H1 (cell line): ENCODE results near the gene LIPC. TPM values are rescaled to one million over a fixed set of nuclear protein-coding genes. Genes with fewer than 3 reads are reported as not detected.

Experiments
- CTCF ChIA-PET: fragments of 300-600 bp; sonication (Branson Sonifier 250); formaldehyde crosslinking; loops from one replicate; lab custom pipeline; 2021; ENCODE audit not compliant: partially characterized antibody; lab: Charles Lee
- POLR2A ChIA-PET: fragments of 300-600 bp; sonication (Branson Sonifier 250); formaldehyde crosslinking; loops from one replicate; lab custom pipeline; 2021; ENCODE audit warnings: inconsistent platforms; ENCODE audit not compliant: partially characterized antibody; lab: Charles Lee
- DNase-seq, 2 experiments: peaks; one replicate each; pipeline versions ENCODE4 v3.0.0 to v3.0.0-alpha.2; 2010 to 2022; ENCODE audit warnings: low spot score in 2 of 2, low read depth in 1 of 2, mixed read lengths in 1 of 2
- FAIRE-seq: peaks from 2 replicates; lab custom pipeline; 2011; peaks lifted over from hg19 to GRCh38; lab: Jason Lieb, UNC
- H2AFZ ChIP-seq: 2 replicates; pipeline ENCODE4 v1.8.1; 2012; ENCODE audit warnings: low read length, inconsistent platforms
- H2AK5ac ChIP-seq: 2 replicates; pipeline ENCODE4 v1.6.1; 2013; ENCODE audit warnings: low read depth, low read length
- H2BK120ac ChIP-seq: replicated peaks from 2 replicates; pipeline ENCODE3; 2013; ENCODE audit warnings: low read depth, low read length, inconsistent platforms
- H2BK12ac ChIP-seq: 2 replicates; pipeline ENCODE4 v1.6.1; 2013; ENCODE audit warnings: low read depth, low read length
- H2BK15ac ChIP-seq: 2 replicates; pipeline ENCODE4 v1.6.1; 2013; ENCODE audit warnings: low read length
- H2BK20ac ChIP-seq: 2 replicates; pipeline ENCODE4 v1.6.1; 2013; ENCODE audit warnings: low read length
- H2BK5ac ChIP-seq: 2 replicates; pipeline ENCODE4 v1.6.1; 2013; ENCODE audit warnings: low read depth, low read length
- H3K14ac ChIP-seq: 2 replicates; pipeline ENCODE4 v1.6.1; 2013; ENCODE audit warnings: inconsistent platforms; ENCODE audit not compliant: insufficient read length
- H3K18ac ChIP-seq: 2 replicates; pipeline ENCODE4 v1.6.1; 2013; ENCODE audit warnings: low read length; ENCODE audit errors: extremely low read depth
- H3K23ac ChIP-seq: 2 replicates; pipeline ENCODE4 v1.6.1; 2013; ENCODE audit warnings: inconsistent platforms; ENCODE audit not compliant: insufficient read length
- H3K23me2 ChIP-seq: 2 replicates; pipeline ENCODE4 v1.6.1; 2013; ENCODE audit warnings: low read depth, low read length
- H3K27ac ChIP-seq: 2 replicates; pipeline ENCODE4 v1.6.1; 2011; ENCODE audit warnings: low read depth, low read length, inconsistent platforms
- H3K27me3 ChIP-seq, 4 experiments: replicated peaks in 1 of 4; 1 replicate in 1 of 4; 2 replicates in 3 of 4; pipeline versions ENCODE4 v1.6.1 to v1.8.1; 2011 to 2013; ENCODE audit warnings: low read length in 3 of 4, mild to moderate bottlenecking in 3 of 4, inconsistent platforms in 2 of 4, mixed read lengths in 2 of 4, moderate library complexity in 1 of 4; ENCODE audit not compliant: control insufficient read depth in 3 of 4, insufficient read depth in 3 of 4; ENCODE audit errors: extremely low read depth in 1 of 4
- H3K36me3 ChIP-seq, 4 experiments: 2 replicates each; pipeline versions ENCODE4 v1.6.1 to v1.8.1; 2011 to 2013; ENCODE audit warnings: mild to moderate bottlenecking in 4 of 4, low read length in 3 of 4, moderate library complexity in 2 of 4, control low read depth in 1 of 4, inconsistent platforms in 1 of 4; ENCODE audit not compliant: insufficient read depth in 4 of 4, control insufficient read depth in 2 of 4
- H3K4ac ChIP-seq: replicated peaks from 2 replicates; pipeline ENCODE3; 2013; ENCODE audit warnings: low read length, low read depth, mixed read lengths, inconsistent platforms; ENCODE audit not compliant: insufficient read length
- H3K4me1 ChIP-seq, 4 experiments: replicated peaks in 1 of 4; 1 replicate in 1 of 4; 2 replicates in 3 of 4; pipeline versions ENCODE4 v1.6.1 to v1.8.1; 2011 to 2013; ENCODE audit warnings: low read length in 3 of 4, inconsistent platforms in 2 of 4, mixed read lengths in 1 of 4; ENCODE audit not compliant: insufficient read depth in 4 of 4, control insufficient read depth in 3 of 4
- H3K4me2 ChIP-seq, 2 experiments: 2 replicates each; pipeline versions ENCODE4 v1.6.1 to v1.8.1; 2011 to 2013; ENCODE audit warnings: low read depth in 2 of 2, low read length in 2 of 2, control low read depth in 1 of 2, inconsistent platforms in 1 of 2, mild to moderate bottlenecking in 1 of 2; ENCODE audit not compliant: insufficient read depth in 1 of 2
- H3K4me3 ChIP-seq, 4 experiments: fragments of 200-600, 300-600 bp in 1 of 4; sonication (generic), shearing (Covaris generic), sonication (Bioruptor Twin) in 1 of 4; 2 replicates each; pipeline versions ENCODE4 v1.5.1 to v1.8.1; 2011 to 2016; ENCODE audit warnings: low read length in 4 of 4, low read depth in 3 of 4, control low read depth in 2 of 4, inconsistent platforms in 2 of 4, mild to moderate bottlenecking in 2 of 4, mixed read lengths in 1 of 4, moderate library complexity in 1 of 4; ENCODE audit not compliant: insufficient read depth in 2 of 4; ENCODE audit errors: extremely low read depth in 1 of 4
- H3K56ac ChIP-seq: replicated peaks from 2 replicates; pipeline ENCODE3; 2013; ENCODE audit warnings: low read depth, mild to moderate bottlenecking, mixed read lengths, low read length, inconsistent platforms; ENCODE audit not compliant: insufficient read length
- H3K79me1 ChIP-seq: 2 replicates; pipeline ENCODE4 v1.6.1; 2013; ENCODE audit warnings: low read depth, low read length, control low read depth
- H3K79me2 ChIP-seq, 2 experiments: 2 replicates each; pipeline versions ENCODE4 v1.6.1 to v1.8.1; 2012 to 2013; ENCODE audit warnings: low read length in 2 of 2, mild to moderate bottlenecking in 2 of 2, inconsistent platforms in 1 of 2; ENCODE audit not compliant: insufficient read depth in 2 of 2, control insufficient read depth in 1 of 2
- H3K9ac ChIP-seq, 4 experiments: replicated peaks in 1 of 4; 1 replicate in 1 of 4; 2 replicates in 3 of 4; pipeline versions ENCODE4 v1.6.1 to v1.8.1; 2011 to 2013; ENCODE audit warnings: low read depth in 3 of 4, low read length in 3 of 4, control low read depth in 2 of 4, mild to moderate bottlenecking in 2 of 4, moderate library complexity in 2 of 4, inconsistent platforms in 1 of 4; ENCODE audit errors: extremely low read depth in 1 of 4
- H3K9me3 ChIP-seq, 2 experiments: 2 replicates each; pipeline versions ENCODE4 v1.6.1 to v1.8.1; 2012 to 2013; ENCODE audit warnings: mild to moderate bottlenecking in 2 of 2, moderate library complexity in 2 of 2, control low read depth in 1 of 2, inconsistent platforms in 1 of 2, low read depth in 1 of 2, low read length in 1 of 2, mixed read lengths in 1 of 2; ENCODE audit not compliant: insufficient read depth in 2 of 2
- H4K20me1 ChIP-seq, 2 experiments: replicated peaks in 1 of 2; 2 replicates each; pipeline versions ENCODE3 to v1.8.1; 2011 to 2013; ENCODE audit warnings: inconsistent platforms in 2 of 2, low read length in 2 of 2, mild to moderate bottlenecking in 1 of 2; ENCODE audit not compliant: insufficient read depth in 2 of 2, control insufficient read depth in 1 of 2
- H4K5ac ChIP-seq: 2 replicates; pipeline ENCODE4 v1.6.1; 2013; ENCODE audit warnings: low read length, low read depth, mixed read lengths, inconsistent platforms; ENCODE audit not compliant: insufficient read length
- H4K8ac ChIP-seq: 2 replicates; pipeline ENCODE4 v1.8.0; 2013; ENCODE audit warnings: mild to moderate bottlenecking, moderate library complexity, low read length, inconsistent platforms; ENCODE audit not compliant: insufficient read depth; ENCODE audit errors: extremely low read depth
- H4K91ac ChIP-seq: replicated peaks from 2 replicates; pipeline ENCODE3; 2013; ENCODE audit warnings: low read length, mixed read lengths, inconsistent platforms; ENCODE audit not compliant: insufficient read length
- CBX5 ChIP-seq: fragments of 300-800, 300-1000 bp; sonication (generic); IDR thresholded peaks from 2 replicates; pipeline ENCODE4 v1.7.1; 2016; ENCODE audit warnings: antibody characterized with exemption, low read length, low read depth
- PHF8 ChIP-seq: fragments of 200-600 bp; sonication (generic); conservative IDR thresholded peaks from 2 replicates; pipeline ENCODE4 v1.7.1; 2012; ENCODE audit warnings: low read depth, mild to moderate bottlenecking, inconsistent platforms, low read length, moderate library complexity
- POU5F1 ChIP-seq: IDR thresholded peaks from 2 replicates; pipeline ENCODE4 v1.6.1; 2011; ENCODE audit warnings: low read depth, mild to moderate bottlenecking, low read length, moderate library complexity
- SIRT6 ChIP-seq: IDR thresholded peaks from one replicate; pipeline ENCODE4 v1.7.1; 2012; ENCODE audit warnings: low read length, inconsistent platforms
- WGBS, 2 experiments: shearing (Covaris generic) in 1 of 2; methylation state at CpG; one replicate each; pipeline versions ENCODE4 v1.1.6 to v1.1.7; 2013 to 2015; ENCODE audit warnings: low lambda C conversion rate in 2 of 2, mixed read lengths in 2 of 2, inconsistent platforms in 1 of 2, low coverage in 1 of 2, missing lambda C conversion rate in 1 of 2; ENCODE audit not compliant: insufficient replicate concordance in 2 of 2, insufficient coverage in 1 of 2, insufficient read length in 1 of 2; ENCODE audit errors: extremely low coverage in 1 of 2, missing lambda C conversion rate in 1 of 2; 5-methylcytosine and 5-hydroxymethylcytosine counted together
- polyA plus RNA-seq, 7 experiments: library from polyadenylated mRNA; depleted of rRNA in 3 of 7; stranded (reverse) in 5 of 7; unstranded in 2 of 7; fragments of >200 nt in 5 of 7; fragments of 200-250 nt in 2 of 7; gene quantifications; 1 replicate in 5 of 7; 2 replicates in 1 of 7; 4 replicates in 1 of 7; pipeline versions ENCODE4 v1.2.1 to v1.2.3, GENCODE V29; 2011 to 2013; ENCODE audit warnings: missing spikeins in 2 of 7, mixed read lengths in 2 of 7
- total RNA-seq: library from RNA; stranded (reverse); fragmentation: NEBNext Ultra II Directional; extraction: Animal tissue kit (Norgen Biotek cat#: 25700); gene quantifications from 2 replicates; pipeline ENCODE4 v1.2.1, GENCODE V29; 2021

The LIPC gene
- total and polyA plus RNA-seq, 2 of the 8 experiments (the other 6 are each of a cell fraction or from before 2014, with no cell fraction given) = not detected

DNA sequence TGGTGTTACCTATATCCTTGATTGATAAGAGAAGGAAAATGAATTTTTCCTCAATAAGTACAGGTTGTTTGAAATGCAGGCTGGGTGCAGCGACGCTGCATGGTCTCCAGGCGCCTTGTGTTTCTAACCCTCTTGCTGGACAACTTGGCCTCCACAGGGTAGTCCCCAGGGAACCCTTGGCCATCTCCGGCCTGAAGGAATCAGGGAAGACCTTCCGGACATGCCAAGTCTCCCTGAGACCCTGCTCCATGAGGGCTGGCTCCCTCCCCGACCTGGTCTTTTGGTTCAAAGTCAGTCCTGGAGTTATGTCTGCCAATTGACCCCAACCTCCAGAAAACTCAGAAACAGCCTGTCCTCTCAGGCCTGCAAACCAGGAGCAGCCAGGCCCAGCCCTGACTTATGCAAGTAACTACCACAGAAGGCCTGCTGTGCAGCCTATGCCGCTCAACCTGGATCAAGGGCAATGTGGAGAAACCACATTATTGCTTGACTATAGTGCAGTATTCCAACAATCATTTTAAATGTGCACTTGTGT lies 98.3 kb downstream of the LIPC start:
- Histone ChIP-seq H3K4ac (no peak overlapping the region), H4K5ac (no peak overlapping the region), H3K79me1 (no peaks in the 10 kb centered on the region), H2BK15ac (no peak overlapping the region), H4K20me1 (no peaks in the 10 kb centered on the region), H2AK5ac (no peak overlapping the region), H4K8ac (no peak overlapping the region), H2BK20ac (no peak overlapping the region), H3K23ac (no peak overlapping the region), H3K79me2 (no peaks in the 10 kb centered on the region), H3K27ac (no peak overlapping the region), H3K23me2 (no peaks in the 10 kb centered on the region), H3K56ac (no peak overlapping the region), H3K4me1 (no peaks in the 10 kb centered on the region), H3K4me3 (no peak overlapping the region), H2BK5ac (no peak overlapping the region), H3K14ac (no peak overlapping the region), H4K91ac (no peak overlapping the region), H2AFZ (no peak overlapping the region), H3K4me2 (no peak overlapping the region), H3K18ac (no peak overlapping the region), H3K27me3 (no peaks in the 10 kb centered on the region), H3K9me3 (no peaks in the 10 kb centered on the region), H3K36me3 (no peaks in the 10 kb centered on the region), H2BK12ac (no peak overlapping the region), H3K9ac (no peak overlapping the region), H2BK120ac (no peak overlapping the region)
- DNase-seq (no peak), FAIRE-seq (no peak)
- POLR2A ChIA-PET = no interaction called here
- 82% methylated on average over 7 of the region's 7 CpGs; no CpG with 5 or more reads in 1 of the 2 experiments for WGBS, 2 experiments
- CTCF ChIA-PET = interaction anchor here (1.6 kb wide), 1 partner anchor 13 kb away, joined by 4 read pairs; no protein-coding TSS in a partner anchor
- TF ChIP-seq PHF8 (no peak), POU5F1 (no peak), CBX5 (no peak), SIRT6 (no peak)
